PC-9 (cell line): ENCODE results near the gene PTPN6. TPM values are rescaled to one million over a fixed set of nuclear protein-coding genes. Genes with fewer than 3 reads are reported as not detected.

ENCODE experiments used
- BruUV-seq: library from RNA; stranded (reverse); fragments of 400-500 nt; replicated peaks from 2 replicates; lab custom pipeline; 2021; lab: Mats Ljungman, UMichigan
- CTCF ChIA-PET: fragments of 300-600 bp; sonication (Branson Sonifier 250); formaldehyde crosslinking; loops from one replicate; lab custom pipeline; 2022; ENCODE audit warnings: antibody characterized with exemption; lab: Charles Lee
- POLR2A ChIA-PET: fragments of 300-600 bp; sonication (Branson Sonifier 250); formaldehyde crosslinking; loops from one replicate; lab custom pipeline; 2022; ENCODE audit warnings: antibody characterized with exemption; ENCODE audit not compliant: unreplicated experiment; lab: Charles Lee
- DNase-seq, 2 experiments: peaks; one replicate each; pipeline versions ENCODE4 v3.0.0 to v3.0.0-alpha.2; 2015 to 2022; ENCODE audit warnings: mixed read lengths in 1 of 2
- H2AFZ ChIP-seq: fragments of 200-600 bp; sonication (generic); 2 replicates; pipeline ENCODE4 v1.8.1; 2017; ENCODE audit warnings: antibody characterized with exemption
- H3F3A ChIP-seq: fragments of 200-600 bp; sonication (generic); 2 replicates; pipeline ENCODE4 v1.8.1; 2017; ENCODE audit warnings: antibody characterized with exemption, mild to moderate bottlenecking, low read depth; ENCODE audit not compliant: insufficient read depth
- H3K27ac ChIP-seq: fragments of 200-600 bp; sonication (generic); 2 replicates; pipeline ENCODE4 v1.6.1; 2016; ENCODE audit warnings: mixed run types
- H3K27me3 ChIP-seq: fragments of 200-600 bp; sonication (generic); 2 replicates; pipeline ENCODE4 v1.6.1; 2016; ENCODE audit warnings: low read depth, mixed run types; ENCODE audit not compliant: insufficient read depth
- H3K36me3 ChIP-seq: fragments of 200-600 bp; sonication (generic); 2 replicates; pipeline ENCODE4 v1.6.1; 2016; ENCODE audit warnings: low read depth, mixed run types
- H3K4me1 ChIP-seq: fragments of 200-600 bp; sonication (generic); replicated peaks from 2 replicates; pipeline ENCODE4 v1.6.1; 2016; ENCODE audit warnings: mixed run types; ENCODE audit not compliant: insufficient read depth
- H3K4me2 ChIP-seq: fragments of 200-600 bp; sonication (generic); 2 replicates; pipeline ENCODE4 v1.6.1; 2017; ENCODE audit warnings: mixed run types
- H3K4me3 ChIP-seq: fragments of 200-600 bp; sonication (generic); 2 replicates; pipeline ENCODE4 v1.6.1; 2016; ENCODE audit warnings: mixed run types
- H3K79me2 ChIP-seq: fragments of 200-600 bp; sonication (generic); 2 replicates; pipeline ENCODE4 v1.6.1; 2017; ENCODE audit warnings: low read depth, mixed run types
- H3K9me2 ChIP-seq: fragments of 200-600 bp; sonication (generic); 2 replicates; pipeline ENCODE4 v1.8.1; 2017; ENCODE audit warnings: mild to moderate bottlenecking; ENCODE audit not compliant: insufficient read depth
- H3K9me3 ChIP-seq: fragments of 200-600 bp; sonication (generic); 2 replicates; pipeline ENCODE4 v1.8.1; 2016; ENCODE audit warnings: low read depth; ENCODE audit not compliant: insufficient read depth
- H4K20me1 ChIP-seq: fragments of 200-600 bp; sonication (generic); 2 replicates; pipeline ENCODE4 v1.8.1; 2017; ENCODE audit not compliant: insufficient read depth
- EZH2 ChIP-seq: fragments of 200-600 bp; sonication (generic); IDR thresholded peaks from 2 replicates; pipeline ENCODE4 v1.8.0; 2017; ENCODE audit warnings: antibody characterized with exemption, low read depth
- intact Hi-C: fragments of 100-400 bp; cut with micrococcal nuclease; formaldehyde crosslinking; loops from one replicate; pipeline ENCODE4 v1.10.0; 2022; ENCODE audit not compliant: unreplicated experiment
- total RNA-seq: library from RNA; stranded (reverse); gene quantifications from 2 replicates; pipeline ENCODE4 v1.2.3, GENCODE V29; 2021
- TF ChIP-seq, protein P1 (sequence below): fragments of 200-600 bp; sonication (generic); conservative IDR thresholded peaks from 2 replicates; pipeline ENCODE4 v1.6.1; 2017; ENCODE audit warnings: mixed run types, antibody characterized with exemption, mild to moderate bottlenecking, moderate library complexity

PTPN6 gene
- total RNA-seq, 1 experiment from 2014 or later: 92.7 TPM

DNA sequence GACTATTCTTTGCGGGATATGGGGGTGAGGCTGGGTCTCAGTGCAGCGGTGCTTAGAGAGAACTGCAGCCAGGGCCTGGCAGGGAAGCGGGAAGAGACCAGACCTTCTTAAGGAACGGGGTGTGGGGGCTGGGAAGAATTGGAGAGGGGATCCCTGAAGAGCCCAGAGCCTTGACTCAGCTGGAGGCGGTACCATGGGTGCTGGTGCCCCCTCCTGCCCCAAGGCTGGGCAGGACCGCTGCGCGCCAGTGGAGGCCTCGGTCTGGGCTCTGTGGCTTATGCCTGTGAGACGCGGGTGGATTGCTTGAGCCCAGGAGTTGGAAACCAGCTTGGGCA lies 8.9 kb upstream of the PTPN6 start:
- no peak for TF ChIP-seq EZH2
- TF ChIP-seq, protein P1, sequence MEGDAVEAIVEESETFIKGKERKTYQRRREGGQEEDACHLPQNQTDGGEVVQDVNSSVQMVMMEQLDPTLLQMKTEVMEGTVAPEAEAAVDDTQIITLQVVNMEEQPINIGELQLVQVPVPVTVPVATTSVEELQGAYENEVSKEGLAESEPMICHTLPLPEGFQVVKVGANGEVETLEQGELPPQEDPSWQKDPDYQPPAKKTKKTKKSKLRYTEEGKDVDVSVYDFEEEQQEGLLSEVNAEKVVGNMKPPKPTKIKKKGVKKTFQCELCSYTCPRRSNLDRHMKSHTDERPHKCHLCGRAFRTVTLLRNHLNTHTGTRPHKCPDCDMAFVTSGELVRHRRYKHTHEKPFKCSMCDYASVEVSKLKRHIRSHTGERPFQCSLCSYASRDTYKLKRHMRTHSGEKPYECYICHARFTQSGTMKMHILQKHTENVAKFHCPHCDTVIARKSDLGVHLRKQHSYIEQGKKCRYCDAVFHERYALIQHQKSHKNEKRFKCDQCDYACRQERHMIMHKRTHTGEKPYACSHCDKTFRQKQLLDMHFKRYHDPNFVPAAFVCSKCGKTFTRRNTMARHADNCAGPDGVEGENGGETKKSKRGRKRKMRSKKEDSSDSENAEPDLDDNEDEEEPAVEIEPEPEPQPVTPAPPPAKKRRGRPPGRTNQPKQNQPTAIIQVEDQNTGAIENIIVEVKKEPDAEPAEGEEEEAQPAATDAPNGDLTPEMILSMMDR: no peak
- Histone ChIP-seq H3K9me3 (no peaks in the 10 kb centered on the region), H3K36me3 (no peaks in the 10 kb centered on the region), H3K27ac (no peak overlapping the region), H3K9me2 (no peaks in the 10 kb centered on the region), H2AFZ (no peak overlapping the region), H3K4me2 (no peak overlapping the region), H4K20me1 (no peaks in the 10 kb centered on the region), H3K27me3 (no peaks in the 10 kb centered on the region), H3F3A (peaks cover 50% of the 10 kb centered on the region), H3K4me1 (peaks cover 27% of the 10 kb centered on the region), H3K79me2 (peaks cover 18% of the 10 kb centered on the region; the same call in 1 of the 2 replicates), H3K4me3 (no peak overlapping the region)
- ChIA-PET POLR2A (interaction anchor here (0.6 kb wide), 1 partner anchor 126 kb away, joined by 3 read pairs; no protein-coding TSS in a partner anchor), CTCF (interaction anchor here (4.4 kb wide), 1 partner anchor 18 kb away, joined by 38 read pairs; no protein-coding TSS in a partner anchor)
- peak in 1 of 2 experiments; percentile 44 for DNase-seq
- intact Hi-C loops: loop anchor here (2.0 to 5.0 kb wide), 2 partner anchors 69 to 190 kb away; partner anchors contain the start of genes MLF2 and SPSB2
- no TSS peak for BruUV-seq

DNA sequence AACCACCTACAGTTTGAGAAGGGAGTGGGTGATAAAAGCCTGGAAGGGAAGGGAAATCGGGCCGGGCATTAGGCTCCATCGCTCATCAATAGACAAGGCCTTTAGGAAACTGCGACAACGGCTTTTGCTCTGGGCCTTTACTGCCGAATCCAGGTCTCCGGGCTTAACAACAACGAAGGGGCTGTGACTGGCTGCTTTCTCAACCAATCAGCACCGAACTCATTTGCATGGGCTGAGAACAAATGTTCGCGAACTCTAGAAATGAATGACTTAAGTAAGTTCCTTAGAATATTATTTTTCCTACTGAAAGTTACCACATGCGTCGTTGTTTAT lies 7.8 kb upstream of the PTPN6 start:
- Histone ChIP-seq H3K27me3 (no peaks in the 10 kb centered on the region), H3K36me3 (no peaks in the 10 kb centered on the region), H3K4me2 (peak overlapping the region; percentile 82), H3K79me2 (peaks cover 28% of the 10 kb centered on the region; the same call in 1 of the 2 replicates), H4K20me1 (no peaks in the 10 kb centered on the region), H3K27ac (peak overlapping the region; percentile 94), H3K9me3 (no peaks in the 10 kb centered on the region), H3K9me2 (no peaks in the 10 kb centered on the region), H3K4me3 (peak overlapping the region; percentile 67; the same call in 1 of the 2 replicates), H3K4me1 (peaks cover 25% of the 10 kb centered on the region), H2AFZ (no peak overlapping the region; the same call in 1 of the 2 replicates), H3F3A (peaks cover 50% of the 10 kb centered on the region)
- TF ChIP-seq EZH2: no peak
- TF ChIP-seq, protein P1: no peak
- ChIA-PET POLR2A (interaction anchor here (0.5 to 3.6 kb wide), 24 partner anchors 18 to 607 kb away, joined by 3 to 54 read pairs (median 6); partner anchors contain the start of genes C1RL, LPCAT3, MLF2 and SPSB2), CTCF (interaction anchor here (1.5 to 4.4 kb wide), 6 partner anchors 18 to 201 kb away, joined by 4 to 47 read pairs (median 29); partner anchors contain the start of gene C1RL)
- no TSS peak for BruUV-seq
- intact Hi-C loops: loop anchor here (2.0 to 5.0 kb wide), 2 partner anchors 71 to 191 kb away; partner anchors contain the start of genes MLF2 and SPSB2
- DNase-seq: peak; percentile 83 to 93

GRCh38 chr12:6943722-6944380 lies 7.3 kb upstream of the PTPN6 start, which contains the start of the genes C12orf57 and RNU7-1:
TSS of gene C12orf57 (plus strand) at chr12:6944022. CDS start at chr12:6944122, 100 bp downstream.
TSS of gene RNU7-1 (plus strand) at chr12:6943816.
- H2AFZ ChIP-seq: peak within 1 kb of the TSS; percentile 79
- peaks cover 20% of the 10 kb centered on the region for H3K4me1 ChIP-seq
- ChIA-PET CTCF (interaction anchor here (1.2 to 4.4 kb wide), 9 partner anchors 18 to 1017 kb away, joined by 3 to 47 read pairs (median 15); partner anchors contain the start of gene C1RL), POLR2A (interaction anchor here (0.5 to 3.6 kb wide), 32 partner anchors 18 to 607 kb away, joined by 3 to 54 read pairs (median 6); partner anchors contain the start of genes C1RL, LPAR5, LPCAT3 and MLF2)
- H4K20me1 ChIP-seq: no peaks in the 10 kb centered on the region
- TF ChIP-seq, protein P1: no peak
- TF ChIP-seq EZH2: no peak
- peak within 1 kb of the TSS; percentile 94 for H3K27ac ChIP-seq
- TSS peak; percentile 93 for BruUV-seq
- H3K4me3 ChIP-seq: peak within 1 kb of the TSS; percentile 67
- peak; percentile 86 to 93 for DNase-seq
- no peaks in the 10 kb centered on the region for H3K9me2 ChIP-seq
- peaks cover 28% of the 10 kb centered on the region; the same call in 1 of the 2 replicates for H3K79me2 ChIP-seq
- no peaks in the 10 kb centered on the region for H3K9me3 ChIP-seq
- H3K27me3 ChIP-seq: no peaks in the 10 kb centered on the region
- peak within 1 kb of the TSS; percentile 82 for H3K4me2 ChIP-seq
- intact Hi-C loops: loop anchor here (1.0 to 5.0 kb wide), 8 partner anchors 19 to 694 kb away; partner anchors contain the start of genes C1RL, MLF2, PEX5 and SPSB2
- H3K36me3 ChIP-seq: no peaks in the 10 kb centered on the region
- peaks cover 54% of the 10 kb centered on the region for H3F3A ChIP-seq
